Esophagus (tissue), 2 donors: Measurements from ENCODE around the gene ZBTB42. TPM values are rescaled to one million over a fixed set of nuclear protein-coding genes. Genes with fewer than 3 reads are reported as not detected.

Source experiments
- H3K27ac ChIP-seq, 2 donors: one replicate each; pipeline ENCODE4 v1.5.1; 2013; ENCODE audit warnings: low read depth in 2 of 2, mild to moderate bottlenecking in 2 of 2, inconsistent platforms in 1 of 2, low read length in 1 of 2, moderate library complexity in 1 of 2
- H3K27me3 ChIP-seq, 2 donors: one replicate each; pipeline ENCODE4 v1.6.1; 2013; ENCODE audit warnings: low read length in 2 of 2, control low read depth in 1 of 2, mild to moderate bottlenecking in 1 of 2; ENCODE audit not compliant: insufficient read depth in 2 of 2, control insufficient read depth in 1 of 2
- H3K36me3 ChIP-seq, 2 donors: one replicate each; pipeline ENCODE4 v1.6.1; 2013; ENCODE audit warnings: low read length in 1 of 2; ENCODE audit not compliant: control insufficient read depth in 2 of 2, insufficient read depth in 2 of 2
- H3K4me1 ChIP-seq, 2 donors: one replicate each; pipeline ENCODE4 v1.6.1; 2013; ENCODE audit warnings: low read length in 1 of 2; ENCODE audit not compliant: control insufficient read depth in 2 of 2, insufficient read depth in 2 of 2
- H3K4me3 ChIP-seq, 2 donors: one replicate each; pipeline ENCODE4 v1.5.1; 2013; ENCODE audit warnings: low read length in 2 of 2, mild to moderate bottlenecking in 2 of 2, low read depth in 1 of 2, moderate library complexity in 1 of 2
- H3K9me3 ChIP-seq, 2 donors: one replicate each; pipeline ENCODE4 v1.6.1; 2013; ENCODE audit warnings: mild to moderate bottlenecking in 2 of 2, low read depth in 1 of 2, low read length in 1 of 2, moderate library complexity in 1 of 2; ENCODE audit not compliant: control insufficient read depth in 2 of 2, insufficient read depth in 1 of 2
- WGBS, 2 donors: extraction: QIAGEN DNeasy Blood & Tissue Kit; methylation state at CpG; one replicate each; pipeline ENCODE4 v1.1.7; 2013; 5-methylcytosine and 5-hydroxymethylcytosine counted together
- polyA plus RNA-seq, 2 donors: library from polyadenylated mRNA; stranded (reverse); fragments of 200-250 nt; gene quantifications; one replicate each; pipeline ENCODE4 v1.2.3, GENCODE V29; 2013
- donor health status: healthy with polysubstance abuse.
- donor health status: Bipolar disorder and iron deficiency.

Gene ZBTB42
- 1 to 10 TPM; 5.0 TPM for polyA plus RNA-seq

DNA sequence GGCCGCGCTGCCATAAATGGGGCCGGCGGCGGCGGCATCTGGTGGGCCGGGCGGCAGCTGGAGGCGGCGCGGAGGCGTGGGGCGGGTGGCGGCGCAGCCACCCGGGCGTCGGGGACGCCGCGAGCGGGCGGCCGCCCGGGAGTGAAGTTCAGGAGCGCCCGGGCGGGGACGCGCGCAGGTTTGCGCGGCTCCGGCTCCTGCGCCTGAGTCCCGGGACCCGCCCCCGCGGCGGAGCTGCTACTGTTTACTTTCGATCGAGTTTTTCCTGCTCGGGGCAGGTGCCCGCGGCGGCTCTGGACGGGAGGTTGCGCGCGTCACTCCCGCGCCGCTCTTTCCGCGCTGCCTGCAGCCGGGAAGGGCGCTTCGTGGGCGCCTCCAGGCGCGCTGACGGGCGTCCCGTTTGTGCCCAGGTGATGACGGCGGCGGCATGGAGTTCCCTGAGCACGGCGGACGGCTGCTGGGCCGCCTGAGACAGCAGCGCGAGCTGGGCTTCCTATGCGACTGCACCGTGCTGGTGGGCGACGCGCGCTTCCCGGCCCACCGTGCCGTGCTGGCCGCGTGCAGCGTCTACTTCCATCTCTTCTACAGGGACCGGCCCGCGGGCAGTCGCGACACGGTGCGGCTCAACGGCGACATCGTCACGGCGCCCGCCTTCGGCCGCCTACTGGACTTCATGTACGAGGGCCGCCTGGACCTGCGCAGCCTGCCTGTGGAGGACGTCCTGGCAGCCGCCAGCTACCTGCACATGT, at the start of gene ZBTB42:
Gene ZBTB42 (plus strand): TSS at position 331 of the 749 bp plus-strand sequence. CDS start 97 bp downstream, at position 428.
- Histone ChIP-seq H3K27me3 (no peaks in the 10 kb centered on the region), H3K36me3 (peaks cover 0 to 6% of the 10 kb centered on the region in 2 donors), H3K27ac (peak within 1 kb of the TSS; percentile 85 to 94), H3K4me1 (peaks cover 8 to 30% of the 10 kb centered on the region in 2 donors), H3K9me3 (no peaks in the 10 kb centered on the region), H3K4me3 (peak within 1 kb of the TSS; percentile 67 to 69)
- 1% methylated on average over 81 to 105 of the region's 105 CpGs for WGBS, 2 donors

GRCh38 chr14:104751539-104752422, 49.1 kb upstream of the ZBTB42 start:
- Histone ChIP-seq H3K4me1 (peaks cover 2 to 35% of the 10 kb centered on the region in 2 donors), H3K9me3 (no peaks in the 10 kb centered on the region), H3K27me3 (no peaks in the 10 kb centered on the region), H3K36me3 (peaks cover 0 to 13% of the 10 kb centered on the region in 2 donors), H3K4me3 (peak overlapping the region; percentile 23 to 38), H3K27ac (peak overlapping the region; percentile 84 to 88)
- WGBS, 2 donors, result 79 to 82% methylated on average over 90 of the region's 90 CpGs

DNA sequence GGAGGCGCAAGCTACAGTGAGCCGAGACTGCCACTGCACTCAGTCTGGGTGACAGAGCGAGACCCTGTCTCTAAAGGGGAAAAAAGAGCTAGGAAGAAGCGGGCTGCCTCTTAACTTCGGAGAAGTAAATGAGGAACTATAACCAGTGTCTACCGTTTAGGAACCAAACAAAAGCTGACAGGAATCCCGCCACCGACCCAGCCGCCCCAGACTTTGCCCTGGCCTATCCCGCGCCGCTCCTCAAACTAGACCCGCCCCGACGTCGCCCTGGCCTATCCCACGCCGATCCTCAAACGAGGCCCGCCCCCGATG, 48.5 kb upstream of the ZBTB42 start:
- H3K27ac ChIP-seq, result peak overlapping the region; percentile 84 to 88
- WGBS, 2 donors, result 4 to 5% methylated on average over 21 of the region's 21 CpGs
- peaks cover 2 to 35% of the 10 kb centered on the region in 2 donors for H3K4me1 ChIP-seq

DNA sequence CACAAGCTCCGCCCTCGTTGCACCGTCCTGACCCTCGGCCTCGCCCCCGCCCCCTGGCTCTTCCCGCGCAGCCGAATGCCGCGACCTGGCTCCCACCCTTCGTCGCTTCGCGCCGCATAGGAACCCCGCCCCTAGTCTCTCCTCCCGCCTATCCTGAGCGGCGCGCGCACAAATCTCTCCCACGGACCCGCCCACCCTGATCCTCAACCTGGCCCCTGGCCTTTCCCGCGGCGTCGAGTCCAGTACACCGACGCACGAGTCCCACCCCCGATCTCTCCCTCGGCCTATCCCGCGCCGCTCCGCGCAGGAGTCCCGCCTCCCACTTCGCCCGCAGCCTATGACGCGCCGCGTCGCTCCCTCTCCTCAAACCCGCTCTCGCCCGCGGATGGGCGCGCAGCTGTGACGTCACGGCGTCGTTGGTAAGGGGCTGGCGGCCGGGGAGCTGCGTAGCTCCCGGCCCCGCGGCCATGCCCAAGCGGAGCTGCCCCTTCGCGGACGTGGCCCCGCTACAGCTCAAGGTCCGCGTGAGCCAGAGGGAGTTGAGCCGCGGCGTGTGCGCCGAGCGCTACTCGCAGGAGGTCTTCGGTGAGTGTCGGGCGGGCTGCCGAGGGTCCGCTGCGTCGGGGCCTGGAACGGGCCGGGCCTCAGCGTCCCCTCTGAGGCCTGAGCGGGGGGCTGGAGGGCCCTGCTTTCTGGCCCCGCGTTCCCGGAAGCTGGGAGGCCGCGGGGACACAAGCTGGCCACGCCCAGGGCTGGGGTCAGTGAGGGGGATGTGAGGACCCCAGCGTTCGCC, 48.0 kb upstream of the ZBTB42 start, which contains the start of gene SIVA1:
Gene SIVA1 (plus strand): TSS at position 413 of the 793 bp plus-strand sequence. CDS start 55 bp downstream, at position 468.
- Histone ChIP-seq H3K9me3 (no peaks in the 10 kb centered on the region), H3K4me1 (peaks cover under 1 to 34% of the 10 kb centered on the region in 2 donors), H3K27ac (peak within 1 kb of the TSS; percentile 88 to 89), H3K4me3 (peak within 1 kb of the TSS; percentile 83 to 97), H3K27me3 (no peaks in the 10 kb centered on the region), H3K36me3 (peaks cover 0 to 22% of the 10 kb centered on the region in 2 donors)
- 0% methylated on average over 94 to 95 of the region's 95 CpGs for WGBS, 2 donors

More for the DNA sequence above, 48.5 kb upstream of the ZBTB42 start:
- Histone ChIP-seq H3K27me3 (no peaks in the 10 kb centered on the region), H3K9me3 (no peaks in the 10 kb centered on the region), H3K4me3 (peak overlapping the region; percentile 38 to 83), H3K36me3 (peaks cover 0 to 17% of the 10 kb centered on the region in 2 donors)

- WGBS, 2 donors, result 1% methylated on average over 30 of the region's 30 CpGs
- H3K4me1 ChIP-seq, result peaks cover 0 to 31% of the 10 kb centered on the region in 2 donors
- H3K27ac ChIP-seq, result peak overlapping the region; percentile 82 to 89
Measured at GRCh38 chr14:104753528-104754212, 47.2 kb upstream of the ZBTB42 start.

GRCh38 chr14:104754213-104754851, 46.6 kb upstream of the ZBTB42 start:
- WGBS, 2 donors, result 44 to 48% methylated on average over 13 of the region's 13 CpGs
- Histone ChIP-seq H3K9me3 (no peaks in the 10 kb centered on the region), H3K4me3 (peak overlapping the region; percentile 83 to 97), H3K27ac (no peak overlapping the region), H3K4me1 (peaks cover 0 to 25% of the 10 kb centered on the region in 2 donors), H3K36me3 (peaks cover 0 to 29% of the 10 kb centered on the region in 2 donors), H3K27me3 (no peaks in the 10 kb centered on the region)

More at GRCh38 chr14:104753528-104754212, 47.2 kb upstream of the ZBTB42 start:
- Histone ChIP-seq H3K27me3 (no peaks in the 10 kb centered on the region), H3K9me3 (no peaks in the 10 kb centered on the region), H3K4me3 (peak overlapping the region; percentile 83 to 97), H3K36me3 (peaks cover 0 to 25% of the 10 kb centered on the region in 2 donors)

GRCh38 chr14:104755621-104756020, 45.3 kb upstream of the ZBTB42 start:
- WGBS, 2 donors, result 64 to 78% methylated on average over 11 of the region's 11 CpGs
- Histone ChIP-seq H3K9me3 (no peaks in the 10 kb centered on the region), H3K27ac (no peak overlapping the region), H3K27me3 (no peaks in the 10 kb centered on the region), H3K4me3 (no peak overlapping the region), H3K36me3 (peaks cover 0 to 39% of the 10 kb centered on the region in 2 donors), H3K4me1 (peaks cover 0 to 22% of the 10 kb centered on the region in 2 donors)

GRCh38 chr14:104756477-104757237, 44.2 kb upstream of the ZBTB42 start:
- Histone ChIP-seq H3K4me1 (peaks cover 0 to 22% of the 10 kb centered on the region in 2 donors), H3K27ac (no peak overlapping the region), H3K9me3 (no peaks in the 10 kb centered on the region), H3K36me3 (peaks cover 0 to 40% of the 10 kb centered on the region in 2 donors), H3K4me3 (no peak overlapping the region), H3K27me3 (no peaks in the 10 kb centered on the region)
- 80 to 87% methylated on average over 27 of the region's 27 CpGs for WGBS, 2 donors
